Activated naive CD8-positive, alpha-beta T cell treated with anti-CD3 and anti-CD28 coated beads for 36 hours (primary cell): ENCODE results near the gene ELL. TPM values are rescaled to one million over a fixed set of nuclear protein-coding genes. Genes with fewer than 3 reads are reported as not detected.

Source experiments
- DNase-seq: peaks from one replicate; pipeline ENCODE4 v3.0.0; 2021
- H3K27ac Mint-ChIP-seq: one replicate; pipeline ENCODE4 v1.8.0; 2022; ENCODE audit warnings: mild to moderate bottlenecking, moderate library complexity, mixed read lengths
- H3K27me3 Mint-ChIP-seq: one replicate; pipeline ENCODE4 v1.8.0; 2022; ENCODE audit warnings: mild to moderate bottlenecking, mixed read lengths
- H3K36me3 Mint-ChIP-seq: one replicate; pipeline ENCODE4 v1.8.0; 2021; ENCODE audit warnings: mild to moderate bottlenecking, mixed read lengths
- H3K4me1 Mint-ChIP-seq: one replicate; pipeline ENCODE4 v1.8.0; 2021; ENCODE audit warnings: mixed read lengths
- H3K4me3 Mint-ChIP-seq: one replicate; pipeline ENCODE4 v1.8.0; 2022; ENCODE audit warnings: mild to moderate bottlenecking, moderate library complexity, mixed read lengths
- H3K9me3 Mint-ChIP-seq: one replicate; pipeline ENCODE4 v1.8.0; 2022; ENCODE audit warnings: mixed read lengths
- total RNA-seq, 2 experiments: library from RNA; stranded (reverse); gene quantifications; one replicate each; pipeline ENCODE4 v1.2.3, GENCODE V29; 2021

The ELL gene
- total RNA-seq, 2 experiments from 2014 or later: 20.0 to 21.0 TPM

GRCh38 chr19:18493440-18494266 lies 28.2 kb downstream of the ELL start:
- no peak for DNase-seq
- Mint-ChIP-seq H3K27ac (peak overlapping the region; percentile 58), H3K4me3 (no peak overlapping the region), H3K9me3 (no peaks in the 10 kb centered on the region), H3K4me1 (peaks cover 49% of the 10 kb centered on the region), H3K27me3 (no peaks in the 10 kb centered on the region), H3K36me3 (no peaks in the 10 kb centered on the region)

GRCh38 chr19:18491995-18492953 lies 29.6 kb downstream of the ELL start:
- Mint-ChIP-seq H3K4me1 (peaks cover 48% of the 10 kb centered on the region), H3K36me3 (no peaks in the 10 kb centered on the region), H3K27ac (no peak overlapping the region), H3K9me3 (no peaks in the 10 kb centered on the region), H3K4me3 (no peak overlapping the region), H3K27me3 (no peaks in the 10 kb centered on the region)
- DNase-seq: no peak

- Mint-ChIP-seq H3K27ac (no peak overlapping the region), H3K4me1 (peaks cover 43% of the 10 kb centered on the region), H3K9me3 (no peaks in the 10 kb centered on the region), H3K36me3 (no peaks in the 10 kb centered on the region), H3K4me3 (no peak overlapping the region), H3K27me3 (no peaks in the 10 kb centered on the region)
- DNase-seq: no peak
Measured at GRCh38 chr19:18490728-18491127, 31.1 kb downstream of the ELL start.

- Mint-ChIP-seq H3K27me3 (no peaks in the 10 kb centered on the region), H3K4me3 (no peak overlapping the region), H3K9me3 (no peaks in the 10 kb centered on the region), H3K4me1 (peaks cover 42% of the 10 kb centered on the region), H3K27ac (no peak overlapping the region), H3K36me3 (no peaks in the 10 kb centered on the region)
- no peak for DNase-seq
Measured at GRCh38 chr19:18489627-18490184, 32.2 kb downstream of the ELL start.

- peaks cover 36% of the 10 kb centered on the region for H3K4me1 Mint-ChIP-seq
- H3K27me3 Mint-ChIP-seq: no peaks in the 10 kb centered on the region
- no peak overlapping the region for H3K4me3 Mint-ChIP-seq
- DNase-seq: no peak
- no peaks in the 10 kb centered on the region for H3K9me3 Mint-ChIP-seq
- H3K27ac Mint-ChIP-seq: no peak overlapping the region
- H3K36me3 Mint-ChIP-seq: no peaks in the 10 kb centered on the region
Measured at GRCh38 chr19:18488838-18489626, 32.8 kb downstream of the ELL start.

GRCh38 chr19:18488403-18488723 lies 33.5 kb downstream of the ELL start:
- Mint-ChIP-seq H3K9me3 (no peaks in the 10 kb centered on the region), H3K27me3 (no peaks in the 10 kb centered on the region), H3K4me3 (no peak overlapping the region), H3K27ac (no peak overlapping the region), H3K36me3 (no peaks in the 10 kb centered on the region), H3K4me1 (peaks cover 36% of the 10 kb centered on the region)
- no peak for DNase-seq

- peaks cover 36% of the 10 kb centered on the region for H3K4me1 Mint-ChIP-seq
- H3K36me3 Mint-ChIP-seq: no peaks in the 10 kb centered on the region
- no peak overlapping the region for H3K27ac Mint-ChIP-seq
- H3K27me3 Mint-ChIP-seq: no peaks in the 10 kb centered on the region
- DNase-seq: no peak
- no peak overlapping the region for H3K4me3 Mint-ChIP-seq
- H3K9me3 Mint-ChIP-seq: no peaks in the 10 kb centered on the region
Measured at GRCh38 chr19:18487576-18488402, 34.1 kb downstream of the ELL start.

GRCh38 chr19:18486746-18487145 lies 35.1 kb downstream of the ELL start:
- no peaks in the 10 kb centered on the region for H3K36me3 Mint-ChIP-seq
- H3K27me3 Mint-ChIP-seq: no peaks in the 10 kb centered on the region

GRCh38 chr19:18484992-18485391 lies 36.9 kb downstream of the ELL start:
- no peaks in the 10 kb centered on the region for H3K36me3 Mint-ChIP-seq
- no peak overlapping the region for H3K27ac Mint-ChIP-seq
- no peak overlapping the region for H3K4me3 Mint-ChIP-seq
- peaks cover 50% of the 10 kb centered on the region for H3K4me1 Mint-ChIP-seq
- no peaks in the 10 kb centered on the region for H3K9me3 Mint-ChIP-seq
- H3K27me3 Mint-ChIP-seq: no peaks in the 10 kb centered on the region
- DNase-seq: no peak

More at GRCh38 chr19:18486746-18487145, 35.1 kb downstream of the ELL start:
- H3K9me3 Mint-ChIP-seq: no peaks in the 10 kb centered on the region
- no peak for DNase-seq
- H3K4me1 Mint-ChIP-seq: peaks cover 38% of the 10 kb centered on the region
- H3K27ac Mint-ChIP-seq: no peak overlapping the region
- no peak overlapping the region for H3K4me3 Mint-ChIP-seq

GRCh38 chr19:18483119-18483890 lies 38.6 kb downstream of the ELL start:
- H3K9me3 Mint-ChIP-seq: no peaks in the 10 kb centered on the region
- H3K27me3 Mint-ChIP-seq: no peaks in the 10 kb centered on the region
- H3K4me3 Mint-ChIP-seq: no peak overlapping the region
- peaks cover 2% of the 10 kb centered on the region for H3K36me3 Mint-ChIP-seq
- no peak for DNase-seq
- H3K4me1 Mint-ChIP-seq: peaks cover 58% of the 10 kb centered on the region
- H3K27ac Mint-ChIP-seq: no peak overlapping the region

- Mint-ChIP-seq H3K4me3 (no peak overlapping the region), H3K4me1 (peaks cover 58% of the 10 kb centered on the region), H3K36me3 (peaks cover 2% of the 10 kb centered on the region), H3K9me3 (no peaks in the 10 kb centered on the region), H3K27ac (peak overlapping the region; percentile 34), H3K27me3 (no peaks in the 10 kb centered on the region)
- DNase-seq: no peak
Measured at GRCh38 chr19:18481505-18482222, 40.2 kb downstream of the ELL start.

GRCh38 chr19:18480006-18480691 lies 41.7 kb downstream of the ELL start:
- peak overlapping the region; percentile 94 for H3K27ac Mint-ChIP-seq
- H3K9me3 Mint-ChIP-seq: no peaks in the 10 kb centered on the region
- peaks cover 2% of the 10 kb centered on the region for H3K36me3 Mint-ChIP-seq
- H3K4me1 Mint-ChIP-seq: peaks cover 57% of the 10 kb centered on the region
- no peak overlapping the region for H3K4me3 Mint-ChIP-seq
- DNase-seq: no peak
- H3K27me3 Mint-ChIP-seq: no peaks in the 10 kb centered on the region
